Activated T-cell treated with anti-CD3 and anti-CD28 coated beads, Interleukin-2, amount 50 U/mL, for 72 hours (primary cell): ENCODE results near the gene MLKL. TPM values are rescaled to one million over a fixed set of nuclear protein-coding genes. Genes with fewer than 3 reads are reported as not detected.
"Not testable (repeated sequence)": the region's sequence is repeated elsewhere in the genome, so short reads cannot be mapped to it uniquely, and the experiment has no call there.

Experiments
- ATAC-seq, 2 donors: fragments of 150-1000 bp; cut with Tn5 transposase; replicated peaks in 1 of 2; 2 replicates each; pipeline ENCODE4 v1.10.0; 2021; ENCODE audit warnings: moderate library complexity in 2 of 2, mild to moderate bottlenecking in 1 of 2
- DNase-seq, 2 donors: peaks; one replicate each; pipeline ENCODE4 v3.0.0; 2021 to 2022; ENCODE audit warnings: mixed read lengths in 1 of 2
- H3K27ac Mint-ChIP-seq: one replicate; pipeline ENCODE4 v1.8.0; 2022; ENCODE audit warnings: mild to moderate bottlenecking, moderate library complexity, mixed read lengths
- H3K27me3 Mint-ChIP-seq: one replicate; pipeline ENCODE4 v1.8.0; 2022; ENCODE audit warnings: low read depth, mixed read lengths
- H3K36me3 Mint-ChIP-seq, 2 donors: one replicate each; pipeline ENCODE4 v1.8.0; 2022; ENCODE audit warnings: mixed read lengths in 2 of 2, mild to moderate bottlenecking in 1 of 2; ENCODE audit not compliant: insufficient read depth in 2 of 2
- H3K4me1 Mint-ChIP-seq: one replicate; pipeline ENCODE4 v1.8.0; 2022; ENCODE audit warnings: low read depth, mixed read lengths
- H3K4me3 Mint-ChIP-seq, 2 donors: one replicate each; pipeline ENCODE4 v1.8.0; 2022; ENCODE audit warnings: mild to moderate bottlenecking in 2 of 2, mixed read lengths in 2 of 2, moderate library complexity in 2 of 2
- H3K9me3 Mint-ChIP-seq, 2 donors: one replicate each; pipeline ENCODE4 v1.8.0; 2022; ENCODE audit warnings: mixed read lengths in 2 of 2
- total RNA-seq, 2 donors: library from RNA; stranded (reverse); gene quantifications; one replicate each; pipeline ENCODE4 v1.2.3, GENCODE V29; 2022

Gene MLKL
- total RNA-seq, 2 donors from 2014 or later: 16.9 to 23.2 TPM

- no peak overlapping the region for H3K27ac Mint-ChIP-seq
These were observed 25.2 kb upstream of the MLKL start for GRCh38 chr16:74725651-74726455.

GRCh38 chr16:74724820-74725549 lies 24.3 kb upstream of the MLKL start:
- Mint-ChIP-seq H3K9me3 (peaks cover 0 to 6% of the 10 kb centered on the region in 2 donors), H3K27me3 (no peaks in the 10 kb centered on the region), H3K4me1 (peaks cover 5% of the 10 kb centered on the region), H3K4me3 (no peak overlapping the region), H3K36me3 (peaks cover 2 to 3% of the 10 kb centered on the region in 2 donors), H3K27ac (no peak overlapping the region)
- no peak for DNase-seq
- no peak for ATAC-seq

More at GRCh38 chr16:74725651-74726455, 25.2 kb upstream of the MLKL start:
- ATAC-seq (no peak), DNase-seq (no peak)
- H3K4me1 Mint-ChIP-seq: peaks cover 5% of the 10 kb centered on the region
- peaks cover 0 to 6% of the 10 kb centered on the region in 2 donors for H3K9me3 Mint-ChIP-seq
- no peaks in the 10 kb centered on the region for H3K27me3 Mint-ChIP-seq
- H3K36me3 Mint-ChIP-seq: peaks cover 2 to 3% of the 10 kb centered on the region in 2 donors
- no peak overlapping the region for H3K4me3 Mint-ChIP-seq

- no peak for ATAC-seq
- no peaks in the 10 kb centered on the region for H3K27me3 Mint-ChIP-seq
- H3K27ac Mint-ChIP-seq: no peak overlapping the region
- no peak for DNase-seq
- no peaks in the 10 kb centered on the region for H3K4me1 Mint-ChIP-seq
- no peak overlapping the region for H3K4me3 Mint-ChIP-seq
- H3K9me3 Mint-ChIP-seq: peaks cover 0 to 6% of the 10 kb centered on the region in 2 donors
- peaks cover 2 to 3% of the 10 kb centered on the region in 2 donors for H3K36me3 Mint-ChIP-seq
These were observed 22.6 kb upstream of the MLKL start for GRCh38 chr16:74723256-74723655.

GRCh38 chr16:74722156-74722555 lies 21.5 kb upstream of the MLKL start:
- not testable (repeated sequence) for H3K36me3 Mint-ChIP-seq, H3K4me1 Mint-ChIP-seq, H3K4me3 Mint-ChIP-seq, H3K27me3 Mint-ChIP-seq, DNase-seq, H3K27ac Mint-ChIP-seq, ATAC-seq, H3K9me3 Mint-ChIP-seq

DNA sequence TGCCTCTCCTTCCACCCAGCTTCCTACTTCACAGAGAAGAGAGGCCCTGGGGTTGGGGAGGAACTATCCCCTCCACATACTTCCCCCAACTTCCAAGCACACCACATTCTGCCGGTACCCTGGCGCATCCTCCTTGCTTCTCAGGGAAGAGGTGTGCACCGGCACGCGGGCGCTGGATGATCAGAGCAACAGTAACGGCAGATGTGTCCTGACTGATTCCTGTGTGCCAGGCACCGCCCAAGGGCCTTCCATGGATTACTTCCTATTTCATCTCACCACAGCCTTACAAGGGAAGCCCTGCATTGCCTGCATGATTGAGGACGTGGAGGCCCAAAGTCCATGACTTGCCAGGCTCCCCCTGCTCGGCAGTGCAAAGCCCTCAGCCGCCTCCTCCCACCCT lies 21.1 kb upstream of the MLKL start:
- Mint-ChIP-seq H3K27ac (no peak overlapping the region), H3K9me3 (peaks cover 0 to 3% of the 10 kb centered on the region in 2 donors), H3K4me3 (no peak overlapping the region), H3K36me3 (peaks cover 2 to 3% of the 10 kb centered on the region in 2 donors), H3K4me1 (no peaks in the 10 kb centered on the region), H3K27me3 (no peaks in the 10 kb centered on the region)
- ATAC-seq: no peak
- no peak for DNase-seq

DNA sequence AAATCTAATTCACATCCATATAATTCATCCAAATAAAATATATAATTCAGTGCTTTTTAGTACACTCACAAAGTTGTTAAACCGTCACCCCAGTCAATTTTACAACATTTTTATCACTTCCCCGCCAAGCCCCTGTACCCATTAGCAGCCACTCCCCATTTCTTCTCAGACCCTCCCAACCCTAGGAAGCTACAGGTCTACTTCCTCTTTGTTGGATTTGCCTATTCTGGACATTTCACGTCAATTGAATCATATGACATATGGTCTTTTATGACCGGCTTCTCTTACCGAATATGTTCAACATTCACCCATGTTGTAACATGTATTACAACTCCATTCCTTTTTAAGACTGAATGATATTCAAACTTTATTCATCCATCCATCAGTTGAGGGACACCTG lies 19.9 kb upstream of the MLKL start:
- H3K4me3 Mint-ChIP-seq: no peak overlapping the region
- ATAC-seq: no peak
- H3K27ac Mint-ChIP-seq: no peak overlapping the region
- H3K4me1 Mint-ChIP-seq: no peaks in the 10 kb centered on the region
- DNase-seq: no peak
- no peaks in the 10 kb centered on the region for H3K27me3 Mint-ChIP-seq
- H3K36me3 Mint-ChIP-seq: no peaks in the 10 kb centered on the region
- no peaks in the 10 kb centered on the region for H3K9me3 Mint-ChIP-seq

- no peak for ATAC-seq
- Mint-ChIP-seq H3K27me3 (no peaks in the 10 kb centered on the region), H3K27ac (no peak overlapping the region), H3K9me3 (no peaks in the 10 kb centered on the region), H3K36me3 (no peaks in the 10 kb centered on the region), H3K4me3 (no peak overlapping the region), H3K4me1 (no peaks in the 10 kb centered on the region)
- no peak for DNase-seq
These were observed 18.3 kb upstream of the MLKL start for GRCh38 chr16:74718741-74719610.

DNA sequence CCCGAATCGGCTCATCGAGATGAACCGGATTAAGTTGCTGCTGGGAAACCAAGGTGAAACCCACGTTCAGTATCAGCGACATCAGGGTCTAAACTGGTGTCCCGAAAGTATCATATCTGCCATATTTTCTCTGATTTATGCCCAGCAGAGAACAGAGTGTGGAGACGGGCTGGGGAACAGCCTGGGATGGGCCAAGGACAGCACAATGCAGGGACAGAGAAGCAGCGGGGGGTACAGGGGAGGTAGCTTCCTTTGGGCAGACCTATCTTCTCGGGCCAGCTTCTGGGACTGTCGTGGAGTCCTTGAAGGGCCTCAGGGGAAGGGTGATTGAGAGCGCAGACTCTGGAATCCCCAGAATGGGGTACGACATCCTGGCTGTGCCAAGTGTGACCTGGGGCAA lies 17.5 kb upstream of the MLKL start:
- H3K27ac Mint-ChIP-seq: no peak overlapping the region
- ATAC-seq: no peak
- H3K27me3 Mint-ChIP-seq: no peaks in the 10 kb centered on the region
- H3K4me3 Mint-ChIP-seq: no peak overlapping the region
- no peak for DNase-seq
- no peaks in the 10 kb centered on the region for H3K36me3 Mint-ChIP-seq
- H3K4me1 Mint-ChIP-seq: no peaks in the 10 kb centered on the region
- no peaks in the 10 kb centered on the region for H3K9me3 Mint-ChIP-seq

DNA sequence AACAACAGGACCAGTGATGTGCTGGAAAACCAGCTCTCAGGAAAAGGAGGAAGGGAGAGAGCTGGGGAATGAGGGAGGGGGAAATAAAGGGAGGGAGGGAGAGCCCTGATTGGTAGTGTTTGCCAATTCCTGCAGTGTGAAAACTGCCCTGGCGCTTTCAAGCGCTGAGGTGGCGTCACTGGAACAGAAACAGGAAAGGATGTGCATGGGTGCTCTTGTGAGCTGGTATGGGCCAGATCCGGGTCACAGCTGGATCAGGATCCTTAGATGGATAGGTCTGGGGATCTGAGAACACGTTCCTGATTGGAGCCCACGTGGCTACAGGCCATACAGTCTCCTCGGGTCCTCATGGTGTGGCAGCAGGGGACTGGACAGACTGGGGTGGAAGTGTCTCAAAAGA lies 16.7 kb upstream of the MLKL start:
- ATAC-seq (no peak), DNase-seq (no peak)
- H3K27me3 Mint-ChIP-seq: no peaks in the 10 kb centered on the region
- H3K9me3 Mint-ChIP-seq: no peaks in the 10 kb centered on the region
- H3K4me1 Mint-ChIP-seq: no peaks in the 10 kb centered on the region
- H3K27ac Mint-ChIP-seq: no peak overlapping the region
- no peaks in the 10 kb centered on the region for H3K36me3 Mint-ChIP-seq
- H3K4me3 Mint-ChIP-seq: no peak overlapping the region

DNA sequence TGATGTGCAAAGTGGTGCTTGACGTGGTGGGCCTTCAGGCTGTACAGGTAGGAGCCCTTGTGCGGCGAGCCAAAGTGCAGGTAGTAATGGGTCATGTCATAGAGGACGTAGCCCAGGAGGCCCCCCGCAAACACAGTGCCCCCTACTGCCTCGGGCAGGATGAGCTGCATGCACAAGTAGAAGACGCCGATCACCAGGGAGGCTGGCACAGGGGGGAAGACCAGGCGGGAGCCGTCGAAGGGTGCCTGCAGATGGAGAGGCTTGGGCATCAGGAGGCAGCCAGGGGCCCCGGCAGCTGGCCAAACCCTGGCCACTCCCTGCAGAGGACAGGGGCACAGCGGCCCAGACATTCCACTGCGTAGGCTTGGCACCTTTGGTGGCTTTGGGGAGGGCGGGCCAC lies 15.7 kb upstream of the MLKL start:
- no peaks in the 10 kb centered on the region for H3K27me3 Mint-ChIP-seq
- no peak overlapping the region for H3K27ac Mint-ChIP-seq
- H3K9me3 Mint-ChIP-seq: no peaks in the 10 kb centered on the region
- no peaks in the 10 kb centered on the region for H3K4me1 Mint-ChIP-seq
- H3K4me3 Mint-ChIP-seq: no peak overlapping the region
- DNase-seq (no peak), ATAC-seq (no peak)
- H3K36me3 Mint-ChIP-seq: no peaks in the 10 kb centered on the region

DNA sequence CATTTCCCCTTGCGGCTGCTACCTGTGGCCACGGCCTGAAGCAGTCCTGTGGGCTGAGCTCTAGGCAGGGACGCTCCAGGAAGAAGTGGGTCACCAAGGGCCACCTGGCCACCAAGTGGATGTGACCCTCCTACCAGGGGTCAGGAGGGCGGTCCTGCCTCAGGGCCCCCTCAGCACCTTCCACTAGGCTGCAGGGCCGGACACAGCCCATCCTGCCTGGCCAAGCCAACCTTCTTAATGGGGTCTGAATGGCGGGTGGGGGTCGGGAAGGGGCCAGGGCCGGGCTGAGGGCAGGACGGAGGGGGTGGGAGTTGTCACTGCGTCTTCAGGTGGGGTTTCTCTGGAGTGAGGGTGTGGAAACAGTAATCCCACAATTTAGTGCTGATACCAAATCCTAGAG lies 13.2 kb upstream of the MLKL start:
- H3K36me3 Mint-ChIP-seq: no peaks in the 10 kb centered on the region
- no peak overlapping the region for H3K4me3 Mint-ChIP-seq
- DNase-seq (no peak), ATAC-seq (no peak)
- H3K4me1 Mint-ChIP-seq: no peaks in the 10 kb centered on the region
- no peaks in the 10 kb centered on the region for H3K9me3 Mint-ChIP-seq
- H3K27ac Mint-ChIP-seq: no peak overlapping the region
- no peaks in the 10 kb centered on the region for H3K27me3 Mint-ChIP-seq

- Mint-ChIP-seq H3K4me1 (no peaks in the 10 kb centered on the region), H3K27ac (no peak overlapping the region), H3K4me3 (no peak overlapping the region), H3K27me3 (no peaks in the 10 kb centered on the region), H3K36me3 (no peaks in the 10 kb centered on the region), H3K9me3 (no peaks in the 10 kb centered on the region)
- ATAC-seq (no peak), DNase-seq (no peak)
These were observed 12.7 kb upstream of the MLKL start for GRCh38 chr16:74713325-74713724.

DNA sequence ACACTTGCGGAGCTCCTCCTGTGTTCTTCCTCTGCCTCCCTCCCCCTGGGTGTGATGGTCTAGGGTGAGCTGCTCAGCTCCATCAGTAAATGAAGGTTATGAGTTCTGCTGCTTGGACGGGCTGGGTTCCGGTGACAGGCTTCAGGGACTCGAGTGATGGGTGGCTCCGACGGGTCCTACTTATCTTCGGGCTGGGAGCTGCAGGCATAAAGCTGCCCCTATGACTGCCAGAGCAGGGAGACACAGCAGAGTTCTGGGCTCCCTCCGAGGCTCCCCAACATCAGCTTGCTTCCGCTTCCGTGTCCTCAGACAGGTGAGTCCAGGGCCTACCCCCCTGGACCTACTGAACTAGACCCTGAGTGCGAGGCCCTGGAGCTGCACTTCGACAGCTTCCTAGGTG lies 11.3 kb upstream of the MLKL start:
- Mint-ChIP-seq H3K36me3 (no peaks in the 10 kb centered on the region), H3K4me1 (no peaks in the 10 kb centered on the region), H3K27ac (no peak overlapping the region), H3K4me3 (no peak overlapping the region), H3K9me3 (no peaks in the 10 kb centered on the region), H3K27me3 (no peaks in the 10 kb centered on the region)
- ATAC-seq: no peak
- DNase-seq: no peak
